SH-SY5Y (cell line): ENCODE measurements around the gene FBLN2.

ENCODE experiments used
- GATA2 ChIP-seq: IDR thresholded peaks from 2 replicates; pipeline ENCODE4 v1.6.1; 2011; ENCODE audit warnings: mild to moderate bottlenecking, low read depth, low read length
- GATA3 ChIP-seq: IDR thresholded peaks from 2 replicates; pipeline ENCODE4 v1.6.1; 2011; ENCODE audit warnings: low read depth, mild to moderate bottlenecking, low read length, moderate library complexity

DNA sequence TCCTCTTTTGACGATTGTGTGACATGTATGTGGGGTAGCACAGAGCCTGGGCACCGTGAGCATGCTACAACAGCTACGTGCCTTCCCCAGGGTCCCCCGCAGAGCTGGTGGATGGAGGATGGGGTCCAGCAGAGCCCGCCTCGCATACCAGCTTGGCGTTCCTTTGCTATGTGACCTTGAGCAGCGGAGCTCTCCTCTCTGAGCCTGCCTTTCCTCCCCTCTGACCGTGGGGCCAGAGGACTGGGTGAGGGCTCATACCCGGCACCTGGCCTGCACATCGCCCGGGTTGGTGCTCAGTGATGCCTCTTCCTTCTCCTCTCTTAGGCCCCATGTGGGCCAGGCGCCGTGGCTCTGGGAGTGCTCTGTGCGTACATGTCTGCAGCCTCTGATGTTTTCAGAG, 73.4 kb downstream of the FBLN2 start:
- TF ChIP-seq GATA2: no peak
- TF ChIP-seq GATA3: no peak
